NCI-H2107 treated with DMSO at 0.1 percent for 48 hours (cell line): ENCODE measurements around the gene MEGF11.

Experiments used
- DNase-seq: peaks from one replicate; lab custom pipeline; 2025; ENCODE audit not compliant: unreplicated experiment; lab: John Stamatoyannopoulos, UW

MEGF11 gene

DNA sequence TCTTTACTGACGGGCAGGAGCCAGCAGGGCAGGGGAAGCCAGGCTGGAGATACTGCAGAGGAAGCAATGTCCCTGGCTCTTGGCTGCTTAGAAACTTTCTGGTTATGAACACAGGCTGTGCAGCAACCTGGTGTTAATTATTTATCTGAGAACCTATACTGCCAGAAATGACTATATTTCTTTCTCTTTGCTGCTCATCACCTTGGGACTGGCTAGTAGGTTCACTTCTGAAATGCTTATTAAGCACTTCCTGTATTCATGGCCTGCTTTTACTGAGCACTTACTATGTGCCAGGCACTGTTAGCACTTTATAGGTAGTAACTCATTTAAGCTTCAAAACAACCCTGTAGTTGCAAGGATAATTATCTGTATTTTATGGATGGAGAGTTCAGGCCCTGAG lies 326.7 kb downstream of the MEGF11 start:
- DNase-seq: no peak

DNA sequence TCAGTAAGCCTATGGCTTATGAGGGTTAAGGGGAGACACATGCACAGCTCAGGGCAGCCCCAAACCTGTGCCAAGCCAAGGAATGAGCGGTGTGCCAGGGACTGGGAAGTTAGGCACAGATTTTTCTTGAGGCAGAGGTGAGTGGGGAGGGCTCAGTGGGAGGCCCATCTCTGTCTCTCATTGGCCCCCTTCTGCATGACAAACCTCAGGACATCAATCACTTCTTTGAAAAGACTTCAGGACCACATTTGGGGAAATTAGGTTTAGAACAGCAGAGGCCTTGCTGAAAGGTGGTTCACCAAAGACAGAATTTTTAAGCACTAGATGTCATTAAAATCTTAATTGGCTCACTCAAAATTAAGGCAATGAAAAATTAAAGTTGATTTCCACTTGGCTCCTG lies 327.1 kb downstream of the MEGF11 start:
- no peak for DNase-seq

DNA sequence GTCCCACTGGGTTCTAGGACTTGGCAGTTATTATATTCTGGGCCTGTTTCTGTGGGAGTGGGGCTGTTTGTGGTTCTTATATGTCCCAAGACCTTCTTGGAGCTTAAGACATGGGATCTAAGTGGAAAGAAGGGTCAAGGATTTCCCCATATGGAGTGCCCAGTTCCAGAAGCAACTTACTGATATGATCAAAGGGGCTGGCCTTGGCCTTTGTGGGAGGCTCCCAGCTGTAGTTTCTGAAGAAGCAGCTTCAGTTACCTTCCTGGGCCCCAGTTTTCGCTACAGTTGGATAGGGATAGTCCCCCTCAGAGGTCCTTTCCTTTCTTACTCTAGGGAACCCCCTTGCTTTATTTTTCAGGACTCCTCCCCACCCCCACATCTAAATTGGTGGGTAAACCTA lies 328.2 kb downstream of the MEGF11 start:
- DNase-seq: no peak

DNA sequence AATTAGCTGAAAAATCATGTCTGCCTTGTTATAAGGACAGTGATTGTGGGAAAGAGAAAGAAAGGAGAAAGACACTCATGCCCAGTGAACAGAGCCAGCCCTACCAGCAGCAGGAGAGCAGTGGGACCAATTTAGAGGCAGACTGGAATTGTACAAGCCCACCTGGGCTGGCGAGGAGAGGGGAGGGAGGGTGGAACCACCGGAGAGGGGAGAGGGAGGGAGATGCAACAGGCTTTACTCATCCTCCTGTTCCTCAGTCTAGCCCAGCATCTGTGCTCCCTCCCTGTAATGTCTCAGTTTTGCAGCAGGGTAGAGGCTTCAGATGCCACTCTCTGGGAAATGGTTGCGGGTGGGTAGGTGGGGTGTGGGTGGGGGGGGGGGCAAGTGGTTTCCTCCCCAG lies 329.5 kb downstream of the MEGF11 start:
- no peak for DNase-seq

DNA sequence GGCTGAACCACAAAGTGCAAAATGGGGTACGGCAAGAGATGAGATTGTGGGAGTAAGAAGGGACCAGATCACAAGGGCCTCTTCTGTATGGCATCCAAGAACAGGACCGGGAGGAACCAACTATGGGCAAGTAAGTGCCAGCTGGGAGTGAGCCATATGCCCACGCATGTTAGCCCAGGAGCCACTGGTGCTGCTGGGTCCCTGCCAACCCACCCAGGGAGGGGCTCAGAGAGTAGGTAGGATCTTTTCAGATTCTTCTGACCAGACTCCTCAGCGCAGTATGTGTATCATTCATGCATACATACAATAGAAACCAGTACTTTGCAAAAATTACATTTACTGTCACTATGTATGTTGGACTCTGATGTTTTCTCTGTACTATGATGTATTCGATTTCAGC lies 330.3 kb downstream of the MEGF11 start:
- DNase-seq: no peak

DNA sequence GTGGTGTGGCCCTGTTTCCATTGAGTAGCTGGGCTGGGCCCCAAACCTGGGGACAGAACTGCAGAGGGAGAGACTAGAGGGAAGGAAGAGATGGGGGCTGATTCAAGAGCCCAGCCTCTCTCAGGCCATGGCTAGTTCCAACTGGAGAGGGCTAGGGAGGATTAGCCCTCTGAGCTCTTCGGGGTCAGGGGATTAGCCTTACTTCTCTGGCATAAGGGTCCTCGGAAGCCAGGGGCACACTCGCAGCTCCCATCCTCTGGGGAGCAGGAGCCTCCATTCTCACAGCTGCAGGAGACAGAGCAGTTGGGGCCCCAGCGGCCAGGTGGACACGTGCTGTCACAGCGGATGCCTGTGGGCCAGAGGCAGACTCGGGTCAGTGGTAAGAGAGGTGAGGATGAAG lies 330.9 kb downstream of the MEGF11 start:
- DNase-seq: no peak

DNA sequence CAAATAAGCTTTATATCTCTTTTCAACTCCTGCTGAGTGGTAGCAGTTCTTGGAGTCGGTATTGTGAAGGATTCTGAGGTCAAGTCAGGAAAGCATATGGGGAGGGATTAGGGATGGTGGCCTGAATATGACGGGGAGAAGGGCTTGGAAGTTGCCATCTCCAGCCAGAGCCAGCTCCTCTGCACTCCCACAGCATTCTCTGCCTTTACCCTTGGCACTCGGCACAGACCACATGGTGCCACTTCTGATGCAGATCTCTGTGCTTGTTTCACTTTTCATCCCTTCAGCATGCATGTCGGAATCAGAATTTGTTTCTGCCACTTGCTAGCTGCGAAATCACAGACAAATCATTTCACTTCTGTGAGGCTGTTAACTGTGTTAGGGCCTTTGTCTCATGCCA lies 331.8 kb downstream of the MEGF11 start:
- no peak for DNase-seq

DNA sequence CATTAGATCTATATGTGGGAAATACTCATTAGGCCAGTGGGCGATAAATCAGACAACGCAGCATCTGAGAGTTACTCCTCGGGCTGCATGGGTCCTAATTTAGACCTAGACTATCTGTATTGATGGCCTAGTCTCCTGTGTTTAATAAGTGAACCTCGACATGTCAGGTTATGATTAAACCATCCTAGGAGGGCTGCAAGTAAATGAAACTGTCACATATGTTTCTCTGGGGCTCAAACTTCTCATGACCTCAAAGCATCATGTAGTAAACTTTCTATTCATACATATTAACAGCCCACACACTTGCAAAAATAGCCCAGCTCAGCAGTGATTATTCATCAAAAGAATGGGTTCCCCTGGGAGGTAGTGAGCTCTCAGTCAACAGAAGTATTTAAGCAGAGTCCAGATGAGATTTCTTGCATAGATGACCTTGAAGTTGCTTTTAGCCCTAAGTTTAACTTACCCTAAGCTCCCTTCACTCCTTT lies 332.7 kb downstream of the MEGF11 start:
- no peak for DNase-seq

DNA sequence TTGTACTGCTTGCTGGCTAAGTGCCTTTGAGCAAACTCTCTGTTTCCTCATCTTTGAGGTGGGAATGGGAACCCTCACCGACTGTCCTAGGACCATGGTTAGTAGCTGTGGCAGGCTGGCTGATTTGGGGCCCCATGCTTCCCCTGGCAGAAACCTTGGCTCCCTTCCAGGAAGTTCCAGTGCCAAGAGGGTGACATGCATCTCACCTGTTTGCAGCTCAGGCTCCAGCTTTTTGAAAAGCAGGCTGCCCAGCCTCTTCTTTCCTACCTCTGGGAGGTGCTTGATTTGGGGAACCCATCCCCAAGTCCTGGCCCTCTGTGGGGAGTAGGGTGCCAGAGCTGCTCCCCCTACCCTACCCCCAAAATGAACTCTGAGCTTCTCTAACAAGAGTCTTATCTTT lies 333.4 kb downstream of the MEGF11 start:
- no peak for DNase-seq

DNA sequence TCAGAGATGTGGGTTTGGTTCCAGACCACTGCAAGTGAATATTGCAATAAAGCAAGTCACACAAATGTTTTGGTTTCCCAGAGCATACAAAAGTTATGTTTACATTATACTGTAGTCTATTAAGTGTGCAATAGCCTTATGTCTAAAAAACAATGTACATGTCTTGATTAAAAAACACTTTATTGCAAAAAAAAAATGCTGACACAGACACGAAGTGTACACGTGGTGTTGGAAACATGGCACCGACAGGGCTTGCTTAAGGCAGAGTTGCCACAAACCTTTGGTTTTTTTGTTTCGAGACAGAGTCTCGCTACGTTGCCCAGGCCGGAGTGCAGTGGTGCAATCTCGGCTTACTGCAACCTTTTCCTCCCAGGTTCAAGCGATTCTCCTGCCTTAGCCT lies 334.2 kb downstream of the MEGF11 start:
- DNase-seq: no peak

DNA sequence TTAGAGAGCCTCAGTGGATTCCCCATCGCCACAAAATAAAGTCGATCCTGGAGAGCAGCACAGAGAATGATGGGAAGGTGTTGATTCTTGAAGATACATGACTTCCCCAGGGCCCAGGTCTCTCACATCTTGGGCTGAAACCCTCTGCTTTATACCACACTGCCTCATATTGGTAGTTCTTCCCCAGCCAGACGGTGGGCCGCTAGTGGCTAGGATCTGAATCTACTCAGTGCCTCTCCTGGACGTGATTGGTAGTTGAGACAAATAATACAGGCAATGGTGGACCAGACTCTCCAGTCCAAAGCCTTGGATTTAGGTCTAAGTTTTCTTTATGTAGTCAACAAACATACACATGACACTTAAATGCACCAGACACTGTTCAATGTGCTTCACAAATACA lies 334.6 kb downstream of the MEGF11 start:
- DNase-seq: no peak

DNA sequence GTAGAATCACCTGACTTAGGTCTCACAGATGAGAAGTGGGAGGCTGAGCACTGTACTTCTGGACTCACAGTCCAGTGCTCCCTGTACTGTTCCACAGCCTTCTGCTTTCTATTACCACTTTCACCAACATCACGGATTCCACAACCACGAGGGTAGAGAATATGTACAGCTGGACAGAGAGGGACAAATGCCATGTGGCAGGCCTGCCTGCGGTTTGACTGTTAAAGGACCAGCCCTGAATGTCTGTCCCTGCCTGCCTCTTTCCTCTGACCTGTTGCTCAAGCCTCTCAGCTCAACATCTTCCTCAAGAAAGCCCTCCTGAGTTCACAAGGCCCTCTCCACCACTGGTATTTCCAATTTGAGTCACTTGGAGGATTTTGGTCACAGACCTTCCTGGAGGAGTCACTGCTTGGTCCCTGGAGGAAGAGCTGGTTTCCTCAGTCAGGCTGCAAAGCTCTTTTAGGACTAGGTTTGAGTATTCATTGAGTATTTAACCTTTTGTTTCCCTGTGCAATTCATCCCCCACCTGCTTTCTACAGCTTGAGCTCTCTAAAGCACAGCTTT lies 335.1 kb downstream of the MEGF11 start:
- DNase-seq: no peak

DNA sequence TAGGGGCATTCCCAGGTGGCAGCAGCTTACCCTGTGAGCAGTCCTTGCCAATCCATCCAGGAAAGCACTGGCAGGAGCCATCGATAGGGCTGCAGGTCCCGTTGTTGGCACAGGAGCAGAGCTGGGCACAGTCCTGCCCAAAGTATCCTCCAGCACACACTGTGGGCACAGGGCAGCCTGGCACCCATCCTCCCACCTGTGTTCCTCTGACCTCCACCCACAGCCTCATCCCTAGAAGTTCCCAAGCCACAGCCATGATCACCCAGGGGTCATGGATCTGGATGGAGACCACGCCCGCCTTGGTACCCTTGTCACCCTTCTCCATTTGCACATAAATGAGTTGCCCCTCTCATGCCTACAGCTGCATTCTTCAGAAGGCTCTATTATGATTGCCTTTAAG lies 335.6 kb downstream of the MEGF11 start:
- no peak for DNase-seq

DNA sequence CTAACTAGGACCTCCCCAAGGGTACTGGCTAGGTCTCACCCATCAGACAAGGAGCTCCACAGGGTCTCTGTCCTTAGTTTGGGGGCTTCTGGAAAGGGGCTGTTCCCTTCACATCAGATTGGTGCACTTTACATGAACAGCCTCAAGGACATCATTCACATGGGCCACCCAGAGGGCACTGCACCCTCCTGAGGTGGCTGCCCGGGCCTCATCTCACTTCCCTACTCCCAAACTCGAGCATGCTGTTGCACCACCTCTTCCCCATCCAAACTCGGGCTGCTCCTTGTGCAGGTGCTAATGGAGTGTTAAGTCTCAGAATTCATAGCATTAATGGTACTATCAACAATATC lies 336.2 kb downstream of the MEGF11 start:
- no peak for DNase-seq

DNA sequence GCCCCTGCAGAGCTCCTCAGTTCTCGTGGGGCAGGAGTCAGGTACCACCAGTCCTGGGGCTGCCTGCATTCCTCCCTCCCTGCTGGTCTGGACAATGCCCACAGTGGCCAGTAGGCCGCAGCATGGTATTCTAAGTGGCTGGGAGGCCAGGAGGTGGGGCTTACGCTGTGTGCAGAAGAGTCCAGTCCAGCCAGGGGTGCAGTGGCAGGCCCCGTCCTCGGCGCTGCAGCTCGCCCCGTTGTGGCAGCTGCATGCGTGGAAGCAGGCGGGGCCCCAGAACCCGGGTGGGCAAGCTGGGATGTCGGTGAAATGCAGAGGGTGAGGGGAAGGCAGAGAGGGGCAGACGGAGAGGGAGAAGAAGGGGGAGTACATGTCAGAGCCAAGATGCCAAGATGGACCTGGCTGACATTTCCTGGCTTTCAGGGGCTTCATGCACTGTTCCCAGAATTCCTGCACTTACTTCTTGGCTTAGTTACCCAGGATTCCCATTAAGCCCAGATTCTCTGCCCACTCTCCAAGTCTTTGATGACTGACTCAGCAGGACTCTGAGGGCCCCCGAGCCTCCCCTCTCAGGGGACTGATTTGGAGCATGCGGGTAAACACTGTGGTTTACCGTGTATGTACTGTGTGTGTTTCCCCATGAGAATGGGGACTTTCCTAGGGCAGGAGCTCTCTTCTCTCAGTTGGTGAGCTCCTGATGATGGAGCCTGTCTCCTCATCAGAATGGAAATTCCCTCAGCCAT lies 336.7 kb downstream of the MEGF11 start:
- peak; percentile 12 for DNase-seq

DNA sequence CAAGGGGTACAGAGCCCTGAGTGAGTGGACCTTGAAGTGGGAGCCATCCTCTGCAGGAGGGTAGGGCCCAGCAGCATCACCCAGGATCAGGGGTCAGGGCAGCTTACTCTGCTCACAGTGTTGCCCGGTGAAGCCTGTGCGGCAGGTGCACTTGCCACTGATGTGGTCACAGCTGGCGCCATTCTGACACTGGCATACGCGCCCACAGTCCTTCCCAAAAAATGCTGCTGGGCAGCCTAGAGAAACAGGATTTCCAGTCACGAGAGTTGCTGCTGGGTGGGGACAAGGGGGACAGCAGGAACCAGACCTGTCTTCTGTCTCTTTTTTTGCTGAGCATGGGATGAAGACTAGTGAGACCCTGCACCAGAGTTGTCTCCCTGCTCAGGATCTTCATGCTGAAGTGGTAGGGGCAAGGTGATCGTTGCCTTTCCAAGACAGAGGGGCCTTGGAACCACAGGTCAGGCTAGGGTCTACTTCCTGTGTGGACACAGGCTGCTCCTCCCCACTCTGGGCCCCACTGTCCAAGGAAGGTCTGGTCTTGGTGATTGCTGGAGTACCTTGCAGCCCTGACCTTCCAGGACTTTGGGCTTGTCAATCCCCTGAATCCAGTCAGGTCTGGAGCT lies 337.4 kb downstream of the MEGF11 start:
- no peak for DNase-seq

DNA sequence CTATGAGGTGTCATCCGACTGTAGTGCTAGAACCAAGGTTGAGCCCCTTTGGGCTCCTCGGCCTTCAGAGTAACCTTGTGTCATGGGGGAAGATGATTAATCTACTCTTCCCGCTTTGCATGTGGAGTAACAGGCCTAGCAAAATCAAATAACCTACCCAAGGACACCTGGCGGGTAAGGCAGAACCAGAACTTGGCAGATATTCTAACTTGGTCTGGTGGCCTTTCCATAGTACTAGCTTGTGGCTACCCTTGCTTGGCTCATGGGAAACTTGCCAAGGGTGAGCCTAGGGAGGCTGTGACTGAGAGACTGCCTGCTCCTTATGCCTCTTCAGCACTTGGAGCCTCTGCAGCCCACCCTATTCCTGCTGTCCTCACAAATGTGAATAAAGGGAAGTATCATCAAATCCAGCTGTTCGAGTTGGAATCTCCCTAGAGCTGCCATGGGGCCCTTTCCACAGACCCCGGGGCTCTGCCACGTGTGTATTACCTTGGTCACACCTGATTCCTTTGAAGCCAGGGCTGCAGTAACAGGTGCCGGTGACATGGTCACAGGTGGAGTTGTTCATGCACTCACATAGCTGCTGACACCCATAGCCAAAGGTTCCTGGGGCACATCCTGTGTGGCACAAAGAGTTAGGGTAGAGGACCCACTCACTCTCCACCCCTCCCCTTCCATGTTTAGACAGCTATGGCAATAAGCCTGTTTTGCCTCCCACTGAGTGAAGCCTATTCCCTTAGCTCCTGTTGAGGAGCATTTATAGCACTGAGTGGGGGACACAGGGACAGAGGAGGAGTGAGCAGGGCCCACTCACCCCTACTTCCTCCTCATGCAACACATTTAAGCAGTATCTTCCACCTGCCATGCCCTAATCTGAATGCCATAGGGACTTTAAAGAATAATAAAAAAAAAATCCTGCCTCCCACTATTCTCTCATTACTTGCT lies 338.3 kb downstream of the MEGF11 start:
- DNase-seq: no peak

DNA sequence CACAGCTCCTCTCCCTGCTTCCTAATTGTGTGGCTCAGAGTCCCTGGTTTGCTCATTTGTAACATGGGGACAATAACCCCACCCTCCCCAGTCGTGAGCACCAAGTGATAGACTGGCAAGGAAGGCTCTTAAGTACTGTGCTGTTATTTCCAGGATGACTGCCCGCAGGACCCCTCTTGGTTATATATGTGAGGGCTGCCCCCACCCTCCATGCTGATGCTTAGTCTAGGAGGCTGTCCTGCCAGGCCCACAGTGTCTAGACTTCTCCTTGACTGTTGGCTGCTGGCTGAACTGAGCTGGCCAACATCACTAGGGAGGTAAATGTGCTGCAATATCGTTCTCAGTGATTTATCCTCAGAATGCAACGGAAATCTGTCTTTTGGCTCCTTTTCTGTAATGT lies 339.2 kb downstream of the MEGF11 start:
- no peak for DNase-seq

DNA sequence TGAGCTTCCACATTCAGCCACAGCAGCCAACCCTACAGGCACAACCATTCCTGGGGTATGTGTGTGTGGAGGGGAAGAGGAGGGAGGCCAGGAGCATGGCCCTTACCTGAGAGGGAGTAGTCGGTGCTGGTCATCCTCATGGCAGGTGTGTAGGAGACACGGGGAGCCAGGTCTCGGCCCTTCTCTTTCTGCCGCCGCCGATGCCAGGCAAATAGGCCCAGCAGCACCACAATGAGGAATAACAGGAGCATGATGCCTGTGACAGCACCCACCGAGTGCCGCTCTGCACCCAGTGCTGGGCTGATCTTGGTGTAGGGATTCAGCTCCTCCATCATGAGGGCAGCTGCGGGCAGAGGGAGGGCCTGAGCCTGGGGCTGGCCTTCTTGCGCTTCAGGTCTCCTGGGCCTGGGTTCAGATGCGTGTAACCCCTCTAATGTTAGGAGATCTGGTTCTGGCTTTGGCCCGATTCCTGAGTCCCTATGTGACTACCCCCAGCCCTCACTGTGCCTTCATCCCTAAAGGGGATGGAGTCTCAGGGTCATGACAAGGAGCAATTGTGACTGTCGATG lies 339.8 kb downstream of the MEGF11 start:
- no peak for DNase-seq

DNA sequence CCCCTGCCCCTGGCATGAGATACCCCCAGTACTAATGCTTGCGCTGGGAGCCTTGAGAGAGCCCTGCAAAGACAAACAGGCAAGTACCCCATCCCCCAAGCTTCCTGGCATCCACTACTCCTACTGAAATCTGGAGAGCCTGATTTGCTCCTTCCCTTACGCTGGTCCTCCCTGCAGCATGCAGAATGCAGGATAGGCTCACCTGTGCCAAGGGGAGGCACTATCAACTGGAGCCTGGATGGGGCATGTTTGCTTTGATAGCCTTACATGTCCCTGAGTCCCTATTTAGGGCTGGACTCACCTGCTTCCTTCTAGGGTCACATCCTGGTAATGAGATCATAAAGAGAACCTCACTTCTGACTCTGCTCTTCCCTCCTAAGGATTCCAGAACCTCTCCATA lies 341.3 kb downstream of the MEGF11 start:
- no peak for DNase-seq

DNA sequence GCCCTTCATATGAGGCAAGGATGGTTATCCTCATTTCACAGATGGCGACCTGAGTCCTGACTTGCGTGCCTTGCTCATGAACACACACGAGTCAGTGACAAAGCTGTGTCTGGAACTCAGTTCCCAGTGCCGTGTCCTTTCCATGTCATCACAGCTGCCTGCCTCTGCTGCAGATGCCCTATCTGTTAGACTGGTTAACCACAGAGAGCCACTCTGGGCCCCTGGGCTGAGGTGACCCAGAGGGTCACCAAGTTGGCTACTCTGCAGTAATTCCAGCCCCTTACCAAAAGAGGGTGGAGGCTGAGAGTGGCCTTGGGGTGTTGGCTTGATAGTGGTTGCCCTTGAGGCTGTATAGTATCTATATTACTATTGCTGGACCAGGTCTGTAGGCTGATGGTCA lies 343.2 kb downstream of the MEGF11 start:
- no peak for DNase-seq
